ENCODE data around the gene TOM1L2.

The TOM1L2 gene

GRCh38 chr17:17796787-17797061 lies 175.5 kb downstream of the TOM1L2 start:
- no peak for DNase-seq

- no peak for DNase-seq
Observed at GRCh38 chr17:17795946-17796786, 176.0 kb downstream of the TOM1L2 start.

- DNase-seq = no peak
Observed at GRCh38 chr17:17795296-17795695, 176.9 kb downstream of the TOM1L2 start.

GRCh38 chr17:17794382-17794781 lies 177.8 kb downstream of the TOM1L2 start:
- DNase-seq = no peak

Data from NCI-H510A treated with DMSO at 0.1 percent for 48 hours (cell line).